HepG2 (cell line): ENCODE measurements around the gene GOLT1A. TPM values are rescaled to one million over a fixed set of nuclear protein-coding genes. Genes with fewer than 3 reads are reported as not detected.

ENCODE experiments used
- ATAC-seq: fragments of 200-7000 bp; cut with Tn5 transposase; 3 replicates; pipeline ENCODE4 v1.9.1; 2020; ENCODE audit warnings: mild to moderate bottlenecking, moderate library complexity
- BruUV-seq: library from RNA; stranded (reverse); fragments of 400-500 nt; replicated peaks from 2 replicates; lab custom pipeline; 2021; lab: Mats Ljungman, UMichigan
- CTCF ChIA-PET: fragments of 300-600 bp; formaldehyde crosslinking; extraction: SDS; loops from one replicate; lab custom pipeline; 2021; ENCODE audit warnings: low total read pairs, inconsistent platforms, low intra/inter-chr PET ratio; lab: Yijun Ruan, JAX
- POLR2A ChIA-PET: fragments of 350-600 bp; sonication (Branson Sonifier 250); formaldehyde crosslinking; loops from one replicate; lab custom pipeline; 2020; ENCODE audit warnings: antibody characterized with exemption, inconsistent platforms; lab: Yijun Ruan, JAX
- DNase-seq: peaks from one replicate; pipeline ENCODE4 v3.0.0-alpha.2; 2015; ENCODE audit warnings: low spot score
- FAIRE-seq: peaks from 3 replicates; lab custom pipeline; 2011; peaks lifted over from hg19 to GRCh38; lab: Jason Lieb, UNC
- H2AFZ ChIP-seq: one replicate; pipeline ENCODE4 v1.6.1; 2011; ENCODE audit warnings: low read length, inconsistent platforms
- H3K27ac ChIP-seq: fragments of 300-600 bp; 3 replicates; pipeline ENCODE4 v1.8.0; 2011; ENCODE audit warnings: mixed run types, mild to moderate bottlenecking, mixed read lengths, low read length, inconsistent platforms; ENCODE audit not compliant: insufficient read depth; ENCODE audit errors: extremely low read length
- H3K27me3 ChIP-seq, 2 experiments: fragments of 200-600 bp in 1 of 2; 2 replicates in 1 of 2; 3 replicates in 1 of 2; pipeline versions ENCODE4 v1.6.0 to v1.8.0; 2011; ENCODE audit warnings: low read length in 2 of 2, mild to moderate bottlenecking in 2 of 2, moderate library complexity in 2 of 2, inconsistent platforms in 1 of 2; ENCODE audit not compliant: insufficient read depth in 2 of 2, control insufficient read depth in 1 of 2
- H3K36me3 ChIP-seq, 2 experiments: fragments of 200-600 bp in 1 of 2; replicated peaks in 1 of 2; 2 replicates in 1 of 2; 3 replicates in 1 of 2; pipeline versions ENCODE4 v1.5.1 to v1.8.0; 2011; ENCODE audit warnings: low read length in 2 of 2, inconsistent platforms in 1 of 2; ENCODE audit not compliant: insufficient read depth in 2 of 2, control insufficient read depth in 1 of 2
- H3K4me1 ChIP-seq: 2 replicates; pipeline ENCODE4 v1.5.1; 2012; ENCODE audit warnings: low read length, inconsistent platforms; ENCODE audit not compliant: insufficient read depth
- H3K4me2 ChIP-seq: 2 replicates; pipeline ENCODE4 v1.6.0; 2011; ENCODE audit warnings: low read depth, low read length, inconsistent platforms
- H3K4me3 ChIP-seq, 3 experiments: fragments of 200-600 bp in 1 of 3; sonication (generic), shearing (Covaris generic) in 1 of 3; replicated peaks in 1 of 3; 2 replicates each; pipeline ENCODE4 v1.5.1; 2011 to 2016; ENCODE audit warnings: low read length in 3 of 3, inconsistent platforms in 2 of 3, low read depth in 2 of 3, mild to moderate bottlenecking in 2 of 3, control low read depth in 1 of 3, mixed read lengths in 1 of 3; ENCODE audit not compliant: insufficient read depth in 1 of 3
- H3K79me2 ChIP-seq: one replicate; pipeline ENCODE4 v1.6.1; 2011; ENCODE audit warnings: low read length, inconsistent platforms; ENCODE audit not compliant: insufficient read depth
- H3K9ac ChIP-seq: 2 replicates; pipeline ENCODE4 v1.6.0; 2011; ENCODE audit warnings: mild to moderate bottlenecking, low read depth, low read length, inconsistent platforms; ENCODE audit not compliant: insufficient read depth
- H3K9me3 ChIP-seq: 2 replicates; pipeline ENCODE4 v1.5.1; 2012; ENCODE audit warnings: mild to moderate bottlenecking, low read length
- H4K20me1 ChIP-seq: 2 replicates; pipeline ENCODE4 v1.6.0; 2011; ENCODE audit warnings: inconsistent platforms, mild to moderate bottlenecking, low read length, moderate library complexity; ENCODE audit not compliant: insufficient read depth
- AGO1 ChIP-seq: fragments of 200-400 bp; formaldehyde crosslinking; IDR thresholded peaks from 2 replicates; pipeline ENCODE4 v1.6.1; 2017; ENCODE audit warnings: mild to moderate bottlenecking, low read depth, low read length, moderate library complexity; ENCODE audit not compliant: poor library complexity, severe bottlenecking
- AGO2 ChIP-seq: fragments of 200-400 bp; formaldehyde crosslinking; optimal IDR thresholded peaks from 2 replicates; pipeline ENCODE3; 2017; ENCODE audit warnings: mild to moderate bottlenecking, low read depth, low read length, moderate library complexity
- KDM2A ChIP-seq: sonication (generic); formaldehyde crosslinking; IDR thresholded peaks from 2 replicates; pipeline ENCODE4 v1.4.0; 2020; ENCODE audit warnings: low read depth, missing genetic modification reagents, borderline replicate concordance
- NR2F2 ChIP-seq: IDR thresholded peaks from 2 replicates; pipeline ENCODE4 v1.6.1; 2012; ENCODE audit warnings: low read depth, inconsistent platforms, borderline replicate concordance
- POLR2G ChIP-seq: fragments of 200-400 bp; formaldehyde crosslinking; IDR thresholded peaks from 2 replicates; pipeline ENCODE4 v1.6.1; 2018; ENCODE audit warnings: mild to moderate bottlenecking, low read depth, low read length, moderate library complexity
- RFX1 ChIP-seq: fragments of 450-650 bp; IDR thresholded peaks from 2 replicates; pipeline ENCODE4 v1.6.1; 2017
- ZNF614 ChIP-seq: IDR thresholded peaks from 2 replicates; pipeline ENCODE4 v1.6.1; 2018; ENCODE audit warnings: missing biosample characterization, missing genetic modification reagents, inconsistent platforms, borderline replicate concordance
- ZNF652 ChIP-seq: IDR thresholded peaks from 2 replicates; pipeline ENCODE4 v1.6.1; 2016; ENCODE audit warnings: low read depth, borderline replicate concordance
- WGBS: methylation state at CpG from one replicate; pipeline ENCODE4 v1.1.6; 2017; ENCODE audit warnings: low lambda C conversion rate; 5-methylcytosine and 5-hydroxymethylcytosine counted together
- in situ Hi-C: cut with HindIII; loops from 2 replicates; pipeline ENCODE4 v1.10.0; 2017; ENCODE audit warnings: low pct_unique_long_range_greater_than_20kb; ENCODE audit not compliant: extremely low pct_ligation_motif_present
- intact Hi-C: fragments of 100-400 bp; cut with micrococcal nuclease; formaldehyde crosslinking; loops from one replicate; pipeline ENCODE4 v1.10.0; 2022; ENCODE audit not compliant: unreplicated experiment
- polyA plus RNA-seq, 8 experiments: library from polyadenylated mRNA; depleted of rRNA in 3 of 8; stranded (reverse) in 7 of 8; unstranded in 1 of 8; fragments of >200 nt; fragmentation: Illumina TruSeq in 4 of 8; extraction: Trizol in 4 of 8; gene quantifications; 2 replicates each; pipeline versions ENCODE4 v1.2.1 to v1.2.3, GENCODE V29; 2011 to 2016; ENCODE audit warnings: low read depth in 4 of 8, missing spikeins in 1 of 8, mixed read lengths in 1 of 8; ENCODE audit not compliant: insufficient read depth in 1 of 8
- total RNA-seq, 5 experiments: library from RNA; depleted of rRNA; stranded (reverse); fragments of >200 nt; fragmentation: Illumina TruSeq; extraction: Trizol; gene quantifications; 2 replicates each; pipeline ENCODE4 v1.2.3, GENCODE V29; 2016; ENCODE audit warnings: low read depth in 1 of 5

The GOLT1A gene
- total and polyA plus RNA-seq, 2 of the 13 experiments (the other 11 are each of a cell fraction or from before 2014, with no cell fraction given): 25.8 to 28.0 TPM

- Histone ChIP-seq H3K9ac (no peak within 1 kb of the TSS), H4K20me1 (no peaks in the 10 kb centered on the region), H3K4me2 (no peak within 1 kb of the TSS), H3K27me3 (peaks cover 2 to 22% of the 10 kb centered on the region in 2 experiments; a peak in 3 of 5 replicates), H3K36me3 (no peaks in the 10 kb centered on the region), H3K9me3 (no peaks in the 10 kb centered on the region), H3K27ac (no peak within 1 kb of the TSS), H3K4me3 (no peak within 1 kb of the TSS), H3K4me1 (peaks cover 7% of the 10 kb centered on the region), H3K79me2 (no peaks in the 10 kb centered on the region), H2AFZ (no peak within 1 kb of the TSS)
- in situ Hi-C loops: no loop called here
- FAIRE-seq: no peak
- CTCF ChIA-PET: no interaction called here
- TF ChIP-seq POLR2G: peak; percentile 34; the same call in 1 of the 2 replicates
- no peak for TF ChIP-seq ZNF614 (CRISPR knock-in tag)
- TF ChIP-seq KDM2A (CRISPR knock-in tag): 0 out of 2 replicates have a peak, but pooled peaks have one; percentile 31
- TF ChIP-seq AGO1: peak; percentile 35
- no peak for TF ChIP-seq ZNF652 (CRISPR knock-in tag)
- TF ChIP-seq AGO2: peak; percentile 45
- no peak for TF ChIP-seq NR2F2
- BruUV-seq: no TSS peak
- ATAC-seq: peak; percentile 24
- intact Hi-C loops: no loop called here
- POLR2A ChIA-PET: interaction anchor here (1.3 kb wide), 1 partner anchor 17 kb away, joined by 3 read pairs; the partner anchor contains the start of gene GOLT1A
- 40% methylated on average over 13 of the region's 18 CpGs for WGBS
- DNase-seq: no peak
Measured at GRCh38 chr1:204196068-204196795, 17.6 kb downstream of the GOLT1A start, which contains the start of gene KISS1. Gene KISS1 (minus strand): TSS chr1:204196491. CDS start chr1:204192876, 3,615 bp downstream.

DNA sequence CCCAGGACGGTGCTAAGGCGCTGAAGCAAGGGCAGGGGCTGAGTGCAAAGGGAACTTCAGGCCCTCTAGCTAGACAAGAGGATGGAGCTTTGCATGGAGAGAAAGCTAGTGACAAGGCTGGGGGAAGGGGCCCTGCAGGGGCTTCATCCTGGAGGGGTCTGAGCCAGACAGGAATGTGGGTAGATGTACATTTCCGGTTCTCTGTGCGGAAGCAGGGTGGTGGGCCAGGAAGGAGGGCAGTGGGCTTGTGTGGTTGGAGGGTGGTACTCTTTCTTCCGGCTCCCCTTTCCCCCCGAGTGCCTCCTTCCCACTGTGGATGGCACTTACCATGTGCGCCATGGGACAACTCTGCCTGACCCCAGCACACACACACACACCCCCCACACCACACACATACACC is 19.0 kb downstream of the GOLT1A start:
- CTCF ChIA-PET: no interaction called here
- no peak for FAIRE-seq
- no TSS peak for BruUV-seq

More for the DNA sequence above, 19.0 kb downstream of the GOLT1A start:
- H3K36me3 ChIP-seq: no peaks in the 10 kb centered on the region
- in situ Hi-C loops (no loop called here), intact Hi-C loops (no loop called here)
- 77% methylated on average over 7 of the region's 7 CpGs for whole genome bisulfite sequencing
- H4K20me1 ChIP-seq: no peaks in the 10 kb centered on the region
- H3K27me3 ChIP-seq: peaks cover 2 to 25% of the 10 kb centered on the region in 2 experiments; a peak in 3 of 5 replicates
- H3K9me3 ChIP-seq: no peaks in the 10 kb centered on the region
- H3K4me2 ChIP-seq: no peak overlapping the region
- H2AFZ ChIP-seq: no peak overlapping the region
- H3K27ac ChIP-seq: no peak overlapping the region
- DNase-seq (no peak), ATAC-seq (no peak)
- H3K4me3 ChIP-seq: no peak overlapping the region
- H3K79me2 ChIP-seq: no peaks in the 10 kb centered on the region
- no peak overlapping the region for H3K9ac ChIP-seq
- H3K4me1 ChIP-seq: peaks cover 18% of the 10 kb centered on the region
- TF ChIP-seq RFX1: no peak
- POLR2A ChIA-PET: no interaction called here
